Calu3 (cell line): ENCODE measurements around the gene CAPRIN2. TPM values are rescaled to one million over a fixed set of nuclear protein-coding genes. Genes with fewer than 3 reads are reported as not detected.

Source experiments
- BruUV-seq: library from RNA; stranded (reverse); fragments of 400-500 nt; replicated peaks from 2 replicates; lab custom pipeline; 2021; lab: Mats Ljungman, UMichigan
- CTCF ChIA-PET: fragments of 300-600 bp; sonication (Branson Sonifier 250); formaldehyde crosslinking; loops from one replicate; lab custom pipeline; 2022; ENCODE audit warnings: antibody characterized with exemption; lab: Charles Lee
- DNase-seq: peaks from one replicate; pipeline ENCODE4 v3.0.0; 2022
- H3K27ac Mint-ChIP-seq: one replicate; pipeline ENCODE4 v1.8.0; 2022; ENCODE audit warnings: mixed read lengths; ENCODE audit not compliant: unreplicated experiment
- H3K27me3 Mint-ChIP-seq: one replicate; pipeline ENCODE4 v1.8.0; 2022; ENCODE audit warnings: mixed read lengths; ENCODE audit not compliant: unreplicated experiment
- H3K36me3 Mint-ChIP-seq: one replicate; pipeline ENCODE4 v1.8.0; 2022; ENCODE audit warnings: mild to moderate bottlenecking, moderate library complexity, mixed read lengths; ENCODE audit not compliant: insufficient read depth, unreplicated experiment
- H3K4me1 Mint-ChIP-seq: one replicate; pipeline ENCODE4 v1.8.0; 2022; ENCODE audit warnings: mild to moderate bottlenecking, low read depth, mixed read lengths; ENCODE audit not compliant: unreplicated experiment
- H3K4me3 Mint-ChIP-seq: one replicate; pipeline ENCODE4 v1.8.0; 2022; ENCODE audit warnings: mild to moderate bottlenecking, low read depth, moderate library complexity, mixed read lengths; ENCODE audit not compliant: unreplicated experiment
- H3K9me3 Mint-ChIP-seq: one replicate; pipeline ENCODE4 v1.8.0; 2022; ENCODE audit warnings: low read depth, mixed read lengths; ENCODE audit not compliant: unreplicated experiment
- CTCF ChIP-seq: fragments of 200-600 bp; IDR thresholded peaks from one replicate; pipeline ENCODE4 v1.8.0; 2022; ENCODE audit warnings: antibody characterized with exemption; ENCODE audit not compliant: unreplicated experiment
- intact Hi-C: fragments of 100-400 bp; cut with micrococcal nuclease; formaldehyde crosslinking; loops from one replicate; pipeline ENCODE4 v1.10.0; 2022; ENCODE audit not compliant: unreplicated experiment
- total RNA-seq: library from RNA; stranded (reverse); gene quantifications from 2 replicates; pipeline ENCODE4 v1.2.3, GENCODE V29; 2022

Gene CAPRIN2
- total RNA-seq, 1 experiment from 2014 or later, result 52.2 TPM

GRCh38 chr12:30784508-30784907 is 29.8 kb upstream of the CAPRIN2 start:
- intact Hi-C loops, result no loop called here
- no peak overlapping the region for H3K4me3 Mint-ChIP-seq

DNA sequence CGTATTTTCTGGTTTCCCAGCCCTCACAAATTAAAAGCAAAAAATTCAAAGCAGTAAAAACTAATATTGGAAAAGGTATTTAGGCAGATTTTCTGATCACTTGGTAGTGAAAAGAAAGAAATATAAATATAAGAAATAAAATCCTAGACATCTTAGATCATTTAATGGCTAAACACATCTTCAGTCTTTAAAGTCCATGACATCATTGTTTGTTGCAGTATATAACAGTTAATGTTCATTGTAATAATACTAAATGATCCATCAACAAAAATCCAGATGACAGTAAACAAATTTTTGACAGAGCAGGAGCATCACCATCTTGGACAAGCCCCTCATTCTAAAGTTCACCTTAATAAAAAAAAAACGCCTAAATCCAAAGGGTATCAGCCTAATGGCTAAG is 29.2 kb upstream of the CAPRIN2 start:
- H3K27ac Mint-ChIP-seq, result no peak overlapping the region
- DNase-seq, result no peak
- no peaks in the 10 kb centered on the region for H3K4me1 Mint-ChIP-seq
- intact Hi-C loops, result no loop called here
- peaks cover 6% of the 10 kb centered on the region for H3K36me3 Mint-ChIP-seq
- TF ChIP-seq CTCF, result no peak
- no TSS peak for BruUV-seq
- no peak overlapping the region for H3K4me3 Mint-ChIP-seq
- no peaks in the 10 kb centered on the region for H3K27me3 Mint-ChIP-seq
- peaks cover 10% of the 10 kb centered on the region for H3K9me3 Mint-ChIP-seq
- CTCF ChIA-PET, result no interaction called here

More at GRCh38 chr12:30784508-30784907, 29.8 kb upstream of the CAPRIN2 start:
- no peak for DNase-seq
- H3K4me1 Mint-ChIP-seq, result no peaks in the 10 kb centered on the region
- peaks cover 6% of the 10 kb centered on the region for H3K36me3 Mint-ChIP-seq
- TF ChIP-seq CTCF, result no peak
- H3K27ac Mint-ChIP-seq, result no peak overlapping the region
- CTCF ChIA-PET, result no interaction called here
- no TSS peak for BruUV-seq
- no peaks in the 10 kb centered on the region for H3K27me3 Mint-ChIP-seq
- peaks cover 10% of the 10 kb centered on the region for H3K9me3 Mint-ChIP-seq

- no peak for TF ChIP-seq CTCF
- no TSS peak for BruUV-seq
- peaks cover 10% of the 10 kb centered on the region for H3K9me3 Mint-ChIP-seq
- peaks cover 6% of the 10 kb centered on the region for H3K36me3 Mint-ChIP-seq
- H3K4me1 Mint-ChIP-seq, result no peaks in the 10 kb centered on the region
- no peaks in the 10 kb centered on the region for H3K27me3 Mint-ChIP-seq
- intact Hi-C loops, result no loop called here
- no peak overlapping the region for H3K4me3 Mint-ChIP-seq
- H3K27ac Mint-ChIP-seq, result no peak overlapping the region
- CTCF ChIA-PET, result no interaction called here
- no peak for DNase-seq
Observed at GRCh38 chr12:30782316-30783173, 27.8 kb upstream of the CAPRIN2 start.

DNA sequence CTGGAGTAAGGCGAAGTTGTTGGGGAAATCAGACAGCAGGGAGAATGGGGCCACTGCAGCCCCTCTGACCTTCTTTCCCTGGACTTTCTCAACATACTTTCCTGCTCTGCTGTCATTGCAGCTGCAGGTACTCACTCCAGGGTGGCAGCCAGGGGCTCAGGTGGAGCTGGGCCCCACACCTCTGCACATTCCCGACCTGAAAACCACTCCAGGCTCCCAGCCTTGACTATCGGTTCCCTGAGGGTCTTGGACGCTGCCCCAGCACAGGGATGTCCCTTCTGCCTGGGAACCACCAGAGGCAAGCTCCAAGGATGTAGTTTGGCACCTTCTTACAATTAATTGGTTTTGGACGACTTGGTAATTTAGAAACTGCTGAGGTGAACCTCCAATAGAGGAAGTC is 24.8 kb upstream of the CAPRIN2 start:
- Mint-ChIP-seq H3K4me1 (no peaks in the 10 kb centered on the region), H3K36me3 (peaks cover 5% of the 10 kb centered on the region)
- BruUV-seq, result no TSS peak

More for the DNA sequence above, 24.8 kb upstream of the CAPRIN2 start:
- CTCF ChIA-PET, result no interaction called here
- Mint-ChIP-seq H3K9me3 (peaks cover 5% of the 10 kb centered on the region), H3K27ac (no peak overlapping the region), H3K27me3 (no peaks in the 10 kb centered on the region), H3K4me3 (no peak overlapping the region)
- no peak for DNase-seq
- no peak for TF ChIP-seq CTCF
- intact Hi-C loops, result no loop called here
